K562 (cell line): ENCODE data around the gene PRR29. TPM values are rescaled to one million over a fixed set of nuclear protein-coding genes. Genes with fewer than 3 reads are reported as not detected.

Experiments
- ATAC-seq: fragments of 200-7000 bp; cut with Tn5 transposase; 3 replicates; pipeline ENCODE4 v1.9.1; 2020; ENCODE audit warnings: moderate library complexity
- BruUV-seq: library from RNA; stranded (reverse); fragments of 400-500 nt; replicated peaks from 2 replicates; lab custom pipeline; 2021; lab: Mats Ljungman, UMichigan
- CTCF ChIA-PET: fragments of 300-600 bp; formaldehyde crosslinking; extraction: SDS; loops from one replicate; lab custom pipeline; 2021; ENCODE audit warnings: low intra/inter-chr PET ratio; lab: Yijun Ruan, JAX
- POLR2A ChIA-PET: fragments of 300-600, 350-650 bp; sonication (Branson Sonifier 250); formaldehyde crosslinking; extraction: SDS; loops from one replicate; lab custom pipeline; 2021; ENCODE audit warnings: antibody characterized with exemption, inconsistent platforms; lab: Yijun Ruan, JAX
- DNase-seq, 4 experiments: peaks; one replicate each; pipeline versions ENCODE4 v3.0.0 to v3.0.0-alpha.2; 2011 to 2018; ENCODE audit warnings: low spot score in 3 of 4, mixed read lengths in 3 of 4; ENCODE audit errors: extremely low read depth in 1 of 4
- FAIRE-seq: peaks from 2 replicates; lab custom pipeline; 2011; peaks lifted over from hg19 to GRCh38; lab: Jason Lieb, UNC
- H2AFZ ChIP-seq: 2 replicates; pipeline ENCODE4 v1.6.0; 2011; ENCODE audit warnings: low read depth, low read length, control low read depth, inconsistent platforms
- H3K27ac ChIP-seq: fragments of 200-600 bp; 3 replicates; pipeline ENCODE4 v1.8.0; 2011; ENCODE audit warnings: low read depth, mild to moderate bottlenecking, control low read depth, inconsistent platforms, low read length, moderate library complexity, mixed read lengths; ENCODE audit errors: extremely low read depth
- H3K27me3 ChIP-seq, 2 experiments: fragments of 300-600 bp in 1 of 2; 2 replicates in 1 of 2; 3 replicates in 1 of 2; pipeline versions ENCODE4 v1.6.0 to v1.8.0; 2011; ENCODE audit warnings: inconsistent platforms in 2 of 2, low read length in 2 of 2, mild to moderate bottlenecking in 1 of 2, mixed read lengths in 1 of 2, moderate library complexity in 1 of 2; ENCODE audit not compliant: control insufficient read depth in 2 of 2, insufficient read depth in 2 of 2
- H3K36me3 ChIP-seq: fragments of 300-600 bp; 3 replicates; pipeline ENCODE4 v1.8.0; 2011; ENCODE audit warnings: mild to moderate bottlenecking, low read length, inconsistent platforms; ENCODE audit not compliant: control insufficient read depth, insufficient read depth
- H3K4me1 ChIP-seq, 2 experiments: fragments of 200-600 bp in 1 of 2; replicated peaks in 1 of 2; 2 replicates in 1 of 2; 3 replicates in 1 of 2; pipeline versions ENCODE4 v1.5.1 to v1.8.0; 2011; ENCODE audit warnings: inconsistent platforms in 2 of 2, low read length in 2 of 2, mild to moderate bottlenecking in 1 of 2, mixed read lengths in 1 of 2, moderate library complexity in 1 of 2; ENCODE audit not compliant: control insufficient read depth in 2 of 2, insufficient read depth in 2 of 2
- H3K4me2 ChIP-seq: 2 replicates; pipeline ENCODE4 v1.6.1; 2011; ENCODE audit warnings: low read length, control low read depth, inconsistent platforms, mixed read lengths; ENCODE audit not compliant: insufficient read depth
- H3K4me3 ChIP-seq: fragments of 200-600 bp; sonication (generic), shearing (Covaris generic); 2 replicates; pipeline ENCODE4 v1.5.1; 2016; ENCODE audit warnings: control low read depth, inconsistent platforms
- H3K79me2 ChIP-seq: fragments of 200-600 bp; 3 replicates; pipeline ENCODE4 v1.8.0; 2011; ENCODE audit warnings: low read length, inconsistent platforms; ENCODE audit not compliant: control insufficient read depth, insufficient read depth
- H3K9ac ChIP-seq, 2 experiments: 2 replicates each; pipeline versions ENCODE4 v1.6.0 to v1.6.1; 2011; ENCODE audit warnings: low read depth in 2 of 2, low read length in 2 of 2, control low read depth in 1 of 2, inconsistent platforms in 1 of 2, mild to moderate bottlenecking in 1 of 2, mixed read lengths in 1 of 2; ENCODE audit not compliant: insufficient read depth in 1 of 2
- H3K9me1 ChIP-seq: one replicate; pipeline ENCODE4 v1.6.0; 2011; ENCODE audit warnings: inconsistent platforms, mild to moderate bottlenecking, low read length, moderate library complexity; ENCODE audit not compliant: control insufficient read depth, insufficient read depth
- H3K9me3 ChIP-seq: replicated peaks from 2 replicates; pipeline ENCODE4 v1.5.1; 2011; ENCODE audit warnings: low read depth, low read length, inconsistent platforms; ENCODE audit not compliant: control insufficient read depth, insufficient read depth
- H4K20me1 ChIP-seq: replicated peaks from 2 replicates; pipeline ENCODE4 v1.6.1; 2011; ENCODE audit warnings: low read length, inconsistent platforms, mixed read lengths; ENCODE audit not compliant: control insufficient read depth, insufficient read depth
- CBX5 ChIP-seq: IDR thresholded peaks from 2 replicates; pipeline ENCODE4 v1.6.1; 2014; ENCODE audit warnings: low read depth, borderline replicate concordance
- ETV6 ChIP-seq, 3 experiments: fragments of 150-350 bp in 1 of 3; sonication (generic) in 1 of 3; formaldehyde crosslinking in 1 of 3; IDR thresholded peaks; 2 replicates each; pipeline versions ENCODE4 v1.6.1 to v1.8.0; 2014 to 2022; ENCODE audit warnings: borderline replicate concordance in 2 of 3, low read depth in 2 of 3, antibody characterized with exemption in 1 of 3, low read length in 1 of 3, mild to moderate bottlenecking in 1 of 3, missing genetic modification reagents in 1 of 3
- FOXA1 ChIP-seq: fragments of 450-650 bp; IDR thresholded peaks from 2 replicates; pipeline ENCODE4 v1.6.1; 2016; ENCODE audit warnings: mild to moderate bottlenecking, borderline replicate concordance
- KAT8 ChIP-seq: fragments of 450-650 bp; IDR thresholded peaks from 2 replicates; pipeline ENCODE4 v1.6.1; 2016; ENCODE audit warnings: low read depth, mild to moderate bottlenecking
- LEF1 ChIP-seq: fragments of 450-650 bp; IDR thresholded peaks from 2 replicates; pipeline ENCODE4 v1.6.1; 2016; ENCODE audit warnings: mild to moderate bottlenecking
- MBD1 ChIP-seq: fragments of 250-450 bp; sonication (Bioruptor Pico); IDR thresholded peaks from 2 replicates; pipeline ENCODE4 v1.8.0; 2022; ENCODE audit warnings: inconsistent platforms
- MLX ChIP-seq, 2 experiments: fragments of 450-650 bp in 1 of 2; sonication (generic) in 1 of 2; formaldehyde crosslinking; conservative IDR thresholded peaks; 2 replicates each; pipeline versions ENCODE4 v1.4.0 to v1.8.1; 2020 to 2022; ENCODE audit warnings: mild to moderate bottlenecking in 1 of 2, missing genetic modification reagents in 1 of 2
- NR4A1 ChIP-seq, 2 experiments: fragments of 250-450 bp in 1 of 2; fragments of 450-650 bp in 1 of 2; sonication (Bioruptor Pico) in 1 of 2; IDR thresholded peaks; 2 replicates each; pipeline versions ENCODE4 v1.4.0 to v1.6.1; 2016 to 2020; ENCODE audit warnings: mild to moderate bottlenecking in 2 of 2, missing compliant biosample characterization in 1 of 2, missing genetic modification characterization in 1 of 2, moderate library complexity in 1 of 2
- NUFIP1 ChIP-seq: fragments of 450-650 bp; IDR thresholded peaks from 2 replicates; pipeline ENCODE4 v1.6.1; 2018; ENCODE audit not compliant: partially characterized antibody
- ZNF217 ChIP-seq: sonication (generic); formaldehyde crosslinking; IDR thresholded peaks from 2 replicates; pipeline ENCODE4 v1.8.0; 2022; ENCODE audit warnings: mild to moderate bottlenecking, missing genetic modification reagents
- ZNF3 ChIP-seq: fragments of 250-450 bp; sonication (Bioruptor Pico); IDR thresholded peaks from 2 replicates; pipeline ENCODE4 v1.5.0; 2021; ENCODE audit warnings: mild to moderate bottlenecking, moderate library complexity
- WGBS: fragments of 100-300 bp; shearing (Covaris generic); methylation state at CpG from one replicate; pipeline ENCODE4 v1.1.6; 2016; ENCODE audit warnings: low coverage, mixed read lengths; ENCODE audit not compliant: insufficient coverage; ENCODE audit errors: missing lambda C conversion rate; 5-methylcytosine and 5-hydroxymethylcytosine counted together
- in situ Hi-C: fragments of 300-500 bp; cut with MboI; formaldehyde crosslinking; loops from 4 replicates; pipeline ENCODE4 v1.15.0; 2018; ENCODE audit warnings: inconsistent platforms, mixed read lengths
- intact Hi-C: fragments of 100-400 bp; cut with micrococcal nuclease; formaldehyde crosslinking; loops from 2 replicates; pipeline ENCODE4 v1.14.2; 2022
- polyA plus RNA-seq, 8 experiments: library from polyadenylated mRNA; depleted of rRNA in 4 of 8; stranded (reverse) in 5 of 8; unstranded in 3 of 8; fragments of >200 nt; fragmentation: Nextera tagmentation in 2 of 8; fragmentation: Illumina TruSeq in 1 of 8; extraction: Ambion mirVana in 2 of 8; extraction: Trizol in 1 of 8; gene quantifications; 2 replicates each; pipeline versions ENCODE4 v1.2.1 to v1.2.3, GENCODE V29; 2011 to 2014; ENCODE audit warnings: inconsistent platforms in 1 of 8, missing spikeins in 1 of 8
- total RNA-seq, 7 experiments: library from RNA; depleted of rRNA in 6 of 7; stranded (reverse); fragments of >200 nt in 6 of 7; fragmentation: Illumina TruSeq in 2 of 7; extraction: Trizol in 2 of 7; gene quantifications; 2 replicates each; pipeline versions ENCODE4 v1.2.1 to v1.2.3, GENCODE V29; 2011 to 2021; ENCODE audit warnings: low replicate concordance in 1 of 7

The PRR29 gene
- total and polyA plus RNA-seq, 9 of the 15 experiments (the other 6 are each of a cell fraction or from before 2014, with no cell fraction given): 0.08 to 0.58 (median 0.15) TPM; not detected in 5

- FAIRE-seq (no peak), DNase-seq (no peak), ATAC-seq (no peak)
- TF ChIP-seq NUFIP1 (no peak), MBD1 (no peak), ZNF217 (CRISPR knock-in tag) (no peak), FOXA1 (no peak)
- H3K79me2 ChIP-seq: no peaks in the 10 kb centered on the region
- H3K27me3 ChIP-seq: no peaks in the 10 kb centered on the region
- no peaks in the 10 kb centered on the region for H4K20me1 ChIP-seq
- no peak overlapping the region for H3K27ac ChIP-seq
- BruUV-seq: no TSS peak
- no peaks in the 10 kb centered on the region; a peak in 1 of 5 replicates for H3K4me1 ChIP-seq
- 71% methylated on average over 9 of the region's 9 CpGs for WGBS
- POLR2A ChIA-PET: interaction anchor here (0.6 kb wide), 1 partner anchor 25 kb away, joined by 3 read pairs; no protein-coding TSS in a partner anchor
- H3K4me2 ChIP-seq: no peak overlapping the region
- CTCF ChIA-PET: no interaction called here
- H3K36me3 ChIP-seq: peaks cover 67% of the 10 kb centered on the region; the same call in 2 of the 3 replicates
- H3K9ac ChIP-seq: no peak overlapping the region
- H3K9me3 ChIP-seq: no peaks in the 10 kb centered on the region
- H2AFZ ChIP-seq: no peak overlapping the region
- in situ Hi-C loops (no loop called here), intact Hi-C loops (no loop called here)
- H3K9me1 ChIP-seq: no peaks in the 10 kb centered on the region
- H3K4me3 ChIP-seq: no peak overlapping the region
Observed at GRCh38 chr17:64048805-64049204, 50.7 kb downstream of the PRR29 start.

GRCh38 chr17:64051153-64051552 lies 53.0 kb downstream of the PRR29 start:
- Histone ChIP-seq H3K9me1 (no peaks in the 10 kb centered on the region), H2AFZ (no peak overlapping the region), H3K4me1 (no peaks in the 10 kb centered on the region; a peak in 1 of 5 replicates), H3K79me2 (no peaks in the 10 kb centered on the region), H3K36me3 (peaks cover 55% of the 10 kb centered on the region; the same call in 2 of the 3 replicates), H3K27ac (no peak overlapping the region), H3K9ac (no peak overlapping the region), H3K27me3 (no peaks in the 10 kb centered on the region), H3K9me3 (no peaks in the 10 kb centered on the region), H4K20me1 (no peaks in the 10 kb centered on the region), H3K4me2 (no peak overlapping the region), H3K4me3 (no peak overlapping the region)
- intact Hi-C loops: no loop called here
- WGBS: 0% methylated on average over 1 of the region's 1 CpG
- ChIA-PET POLR2A (no interaction called here), CTCF (no interaction called here)
- in situ Hi-C loops: no loop called here
- DNase-seq (no peak), FAIRE-seq (no peak), ATAC-seq (no peak)
- no TSS peak for BruUV-seq
- TF ChIP-seq MLX (CRISPR knock-in tag; conservative IDR thresholded peaks at IDR 0.05): no peak
- no peak for TF ChIP-seq KAT8
- TF ChIP-seq LEF1: no peak
- TF ChIP-seq ZNF3 (CRISPR knock-in tag): no peak
- TF ChIP-seq NR4A1 (CRISPR knock-in tag; IDR thresholded peaks at IDR 0.05): no peak
- TF ChIP-seq NR4A1 (tag; IDR thresholded peaks at IDR 0.05): no peak
- TF ChIP-seq ETV6 (IDR thresholded peaks at IDR 0.05; ENCODE audit: borderline replicate concordance in 1 of 2, low read depth in 2 of 2, low read length in 1 of 2): no peak
- no peak for TF ChIP-seq ETV6 (CRISPR knock-in tag; IDR thresholded peaks at IDR 0.05; ENCODE audit: borderline replicate concordance)
- TF ChIP-seq CBX5: no peak
